PC-9 (cell line): ENCODE results near the gene PLEKHA5.

ENCODE experiments used
- EZH2 ChIP-seq: fragments of 200-600 bp; sonication (generic); IDR thresholded peaks from 2 replicates; pipeline ENCODE4 v1.8.0; 2017; ENCODE audit warnings: antibody characterized with exemption, low read depth
- TF ChIP-seq, protein P1 (sequence below): fragments of 200-600 bp; sonication (generic); conservative IDR thresholded peaks from 2 replicates; pipeline ENCODE4 v1.6.1; 2017; ENCODE audit warnings: mixed run types, antibody characterized with exemption, mild to moderate bottlenecking, moderate library complexity

DNA sequence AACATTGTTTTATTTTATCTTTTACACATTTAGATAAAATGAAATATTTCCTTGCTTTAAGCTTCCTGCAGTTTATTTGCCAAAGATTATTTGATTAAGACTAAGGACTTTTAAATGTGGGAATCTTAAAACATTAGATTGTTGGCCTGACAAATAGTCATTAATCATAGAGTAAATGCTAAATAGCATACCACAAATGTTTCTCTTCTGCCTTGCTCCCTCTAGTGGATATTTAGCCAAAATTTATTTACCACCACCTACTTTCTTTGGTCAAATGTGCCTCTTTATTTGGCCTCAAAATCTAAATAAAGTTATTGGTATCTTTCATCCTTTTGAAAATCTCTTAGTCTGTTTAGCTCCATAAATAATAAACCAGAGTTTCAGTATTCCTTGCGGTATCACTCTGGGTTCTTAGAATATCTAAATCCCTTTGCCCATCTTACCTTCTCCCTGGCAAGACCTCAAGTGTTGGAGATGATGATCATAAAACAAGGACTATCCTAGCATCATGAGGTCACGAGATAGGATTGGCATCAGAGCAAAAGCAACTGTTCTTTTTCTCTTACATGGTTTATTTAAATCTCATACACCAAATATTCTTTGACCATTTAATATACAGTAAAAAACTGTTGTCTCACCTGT lies 159.2 kb downstream of the PLEKHA5 start:
- TF ChIP-seq, protein P1, sequence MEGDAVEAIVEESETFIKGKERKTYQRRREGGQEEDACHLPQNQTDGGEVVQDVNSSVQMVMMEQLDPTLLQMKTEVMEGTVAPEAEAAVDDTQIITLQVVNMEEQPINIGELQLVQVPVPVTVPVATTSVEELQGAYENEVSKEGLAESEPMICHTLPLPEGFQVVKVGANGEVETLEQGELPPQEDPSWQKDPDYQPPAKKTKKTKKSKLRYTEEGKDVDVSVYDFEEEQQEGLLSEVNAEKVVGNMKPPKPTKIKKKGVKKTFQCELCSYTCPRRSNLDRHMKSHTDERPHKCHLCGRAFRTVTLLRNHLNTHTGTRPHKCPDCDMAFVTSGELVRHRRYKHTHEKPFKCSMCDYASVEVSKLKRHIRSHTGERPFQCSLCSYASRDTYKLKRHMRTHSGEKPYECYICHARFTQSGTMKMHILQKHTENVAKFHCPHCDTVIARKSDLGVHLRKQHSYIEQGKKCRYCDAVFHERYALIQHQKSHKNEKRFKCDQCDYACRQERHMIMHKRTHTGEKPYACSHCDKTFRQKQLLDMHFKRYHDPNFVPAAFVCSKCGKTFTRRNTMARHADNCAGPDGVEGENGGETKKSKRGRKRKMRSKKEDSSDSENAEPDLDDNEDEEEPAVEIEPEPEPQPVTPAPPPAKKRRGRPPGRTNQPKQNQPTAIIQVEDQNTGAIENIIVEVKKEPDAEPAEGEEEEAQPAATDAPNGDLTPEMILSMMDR, result peak; percentile 73
- no peak for TF ChIP-seq EZH2
